Activated T-cell treated with anti-CD3 and anti-CD28 coated beads for 1 hour (primary cell): Measurements from ENCODE around the gene ROR2.

Experiments
- DNase-seq: peaks from one replicate; pipeline ENCODE4 v3.0.0-alpha.2; 2020; ENCODE audit warnings: low read depth

Gene ROR2

DNA sequence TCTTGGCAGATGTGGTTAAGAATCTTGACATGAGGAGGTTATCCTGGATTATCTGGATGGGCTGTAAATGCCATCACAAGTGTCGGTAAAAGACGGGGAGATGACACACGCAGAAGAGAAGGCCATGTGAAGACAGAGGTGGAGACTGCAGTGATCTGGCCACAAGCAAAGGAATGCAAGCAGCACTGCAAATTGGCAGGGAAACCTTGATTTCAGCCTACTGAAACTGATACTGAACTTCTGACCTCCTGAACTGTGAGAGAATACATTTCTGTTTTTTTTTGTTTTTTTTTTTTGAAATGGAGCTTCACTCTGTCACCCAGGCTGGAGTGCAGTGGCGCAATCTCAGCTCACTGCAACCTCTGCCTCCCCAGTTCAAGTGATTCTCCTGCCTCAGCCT is 433.9 kb downstream of the ROR2 start:
- DNase-seq = no peak

DNA sequence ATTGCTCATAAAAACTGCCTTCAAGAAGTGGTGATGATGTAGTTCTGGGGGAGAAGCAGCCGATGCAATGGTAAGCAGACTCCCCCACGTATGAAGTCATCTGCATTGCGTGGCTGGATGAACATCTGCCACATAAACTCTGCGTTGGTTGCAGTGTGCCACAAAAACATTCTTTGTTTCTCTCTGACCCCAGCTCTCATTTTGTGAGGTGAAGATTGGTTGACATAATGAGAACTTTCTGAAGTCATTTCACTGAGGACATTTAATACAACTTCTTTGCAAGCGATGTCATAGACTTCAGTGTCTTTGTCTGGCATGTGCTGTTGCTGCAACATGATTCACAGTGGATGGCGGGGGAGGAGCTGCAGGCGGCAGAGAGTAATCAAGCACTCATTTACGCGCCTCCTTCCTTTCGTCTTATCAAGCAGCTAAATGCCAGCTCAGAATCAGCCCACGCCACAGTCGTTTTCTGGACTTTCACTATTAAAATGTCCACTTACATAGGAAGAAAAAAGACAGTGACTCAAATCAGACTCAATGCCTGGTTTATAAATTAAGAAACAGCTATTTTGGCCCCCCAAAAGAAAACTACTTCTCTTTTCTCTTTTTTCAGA is 434.8 kb downstream of the ROR2 start:
- DNase-seq = no peak
